Measurements from ENCODE around the gene TBL3. TPM values are rescaled to one million over a fixed set of nuclear protein-coding genes. Genes with fewer than 3 reads are reported as not detected.

Gene TBL3
- total and polyA plus RNA-seq, 4 donors = 23.9 to 58.8 (median 44.1) TPM

DNA sequence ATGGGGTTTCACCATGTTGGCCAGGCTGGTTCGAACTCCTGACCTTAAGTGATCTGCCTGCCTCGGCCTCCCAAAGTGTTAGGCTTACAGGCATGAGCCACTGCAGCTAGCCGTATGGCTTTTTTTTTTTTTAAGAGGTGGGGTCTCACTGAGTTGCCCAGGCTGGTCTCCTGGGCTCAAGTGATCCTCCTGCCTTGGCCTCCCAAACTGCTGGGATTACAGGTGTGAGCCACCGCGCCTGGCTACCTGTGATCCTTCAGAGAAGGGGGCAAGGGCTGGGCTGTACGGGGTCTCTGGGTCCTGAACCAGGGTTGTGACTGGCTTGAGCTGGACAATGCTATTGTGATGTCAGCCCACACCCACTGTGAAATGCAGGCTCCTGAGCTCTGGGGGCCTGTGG lies 5.4 kb upstream of the TBL3 start, which contains the start of gene RNF151:
TSS of gene RNF151 (plus strand) at position 397 of the 400 bp plus-strand sequence. CDS start 26 bp downstream, outside the sequence.
- H3K4me3 ChIP-seq = peak within 1 kb of the TSS; percentile 71
- TF ChIP-seq CTCF (IDR thresholded peaks at IDR 0.05; ENCODE audit: control extremely low read depth, extremely low read depth) = no peak
- H3K27ac ChIP-seq (ENCODE audit: low read depth in 1 of 2, low read length in 1 of 2) = peak within 1 kb of the TSS in 1 of 2 donors; percentile 97
- H3K9ac ChIP-seq (ENCODE audit: insufficient read depth in 1 of 2, low read length in 2 of 2) = peak within 1 kb of the TSS; percentile 76 to 78
- DNase-seq (no peak), ATAC-seq (ENCODE audit: insufficient read depth, low FRiP score) (no peak)
- H3K9me3 ChIP-seq (ENCODE audit: control insufficient read depth in 4 of 4, insufficient read depth in 3 of 4, low read length in 3 of 4) = no peaks in the 10 kb centered on the region
- H3K27me3 ChIP-seq (ENCODE audit: control insufficient read depth in 3 of 3, insufficient read depth in 3 of 3, low read length in 2 of 3) = no peaks in the 10 kb centered on the region
- 99 to 100% methylated on average over 6 of the region's 6 CpGs for WGBS, 2 donors
- H3K36me3 ChIP-seq (ENCODE audit: control insufficient read depth in 4 of 4, insufficient read depth in 4 of 4, low read length in 4 of 4) = peaks cover 6 to 18% (median 15%) of the 10 kb centered on the region in 4 donors
- peaks cover 3 to 26% (median 6%) of the 10 kb centered on the region in 5 donors for H3K4me1 ChIP-seq (ENCODE audit: control insufficient read depth in 5 of 5, insufficient read depth in 5 of 5, low read length in 5 of 5)

GRCh38 chr16:1968146-1968953 lies 3.5 kb upstream of the TBL3 start:
- Histone ChIP-seq H3K9ac (ENCODE audit: insufficient read depth in 1 of 2, low read length in 2 of 2) (no peak overlapping the region), H3K4me1 (ENCODE audit: control insufficient read depth in 5 of 5, insufficient read depth in 5 of 5, low read length in 5 of 5) (peaks cover 6 to 26% (median 10%) of the 10 kb centered on the region in 5 donors), H3K9me3 (ENCODE audit: control insufficient read depth in 4 of 4, insufficient read depth in 3 of 4, low read length in 3 of 4) (no peaks in the 10 kb centered on the region), H3K27ac (ENCODE audit: low read depth in 1 of 2, low read length in 1 of 2) (no peak overlapping the region), H3K36me3 (ENCODE audit: control insufficient read depth in 4 of 4, insufficient read depth in 4 of 4, low read length in 4 of 4) (peaks cover 0 to 11% (median 5%) of the 10 kb centered on the region in 4 donors), H3K4me3 (no peak overlapping the region), H3K27me3 (ENCODE audit: control insufficient read depth in 3 of 3, insufficient read depth in 3 of 3, low read length in 2 of 3) (no peaks in the 10 kb centered on the region)
- 90 to 92% methylated on average over 41 of the region's 41 CpGs for WGBS, 2 donors
- TF ChIP-seq CTCF (IDR thresholded peaks at IDR 0.05; ENCODE audit: control extremely low read depth, extremely low read depth) = no peak
- ATAC-seq (ENCODE audit: insufficient read depth, low FRiP score) = no peak
- no peak for DNase-seq

- H3K9ac ChIP-seq (ENCODE audit: insufficient read depth in 1 of 2, low read length in 2 of 2) = peak overlapping the region; percentile 23 to 63
- H3K27me3 ChIP-seq (ENCODE audit: control insufficient read depth in 3 of 3, insufficient read depth in 3 of 3, low read length in 2 of 3) = no peaks in the 10 kb centered on the region
- H3K4me3 ChIP-seq = peak overlapping the region; percentile 97
- peaks cover 0 to 11% (median 7%) of the 10 kb centered on the region in 5 donors for H3K4me1 ChIP-seq (ENCODE audit: control insufficient read depth in 5 of 5, insufficient read depth in 5 of 5, low read length in 5 of 5)
- peaks cover 0 to 14% (median 0%) of the 10 kb centered on the region in 4 donors for H3K9me3 ChIP-seq (ENCODE audit: control insufficient read depth in 4 of 4, insufficient read depth in 3 of 4, low read length in 3 of 4)
- peaks cover 0 to 35% (median 15%) of the 10 kb centered on the region in 4 donors for H3K36me3 ChIP-seq (ENCODE audit: control insufficient read depth in 4 of 4, insufficient read depth in 4 of 4, low read length in 4 of 4)
- no peak for DNase-seq
- H3K27ac ChIP-seq (ENCODE audit: low read depth in 1 of 2, low read length in 1 of 2) = no peak overlapping the region
- no peak for TF ChIP-seq CTCF (IDR thresholded peaks at IDR 0.05; ENCODE audit: control extremely low read depth, extremely low read depth)
- no peak for ATAC-seq (ENCODE audit: insufficient read depth, low FRiP score)
- WGBS, 2 donors = 3 to 5% methylated on average over 20 to 22 of the region's 22 CpGs
Measured at GRCh38 chr16:1972490-1972877, 631 bp downstream of the TBL3 start.
